KOPT-K1 (cell line): ENCODE data around the gene GRID2.

Experiments used
- H3K27ac ChIP-seq: fragments of 200-600 bp; sonication (generic); 2 replicates; pipeline ENCODE4 v1.5.1; 2016; ENCODE audit warnings: antibody characterized with exemption, mild to moderate bottlenecking, low read depth, low read length; ENCODE audit not compliant: poor library complexity, severe bottlenecking
- H3K36me3 ChIP-seq: fragments of 200-600 bp; sonication (generic); 2 replicates; pipeline ENCODE4 v1.5.1; 2017; ENCODE audit warnings: antibody characterized with exemption, mild to moderate bottlenecking, low read length, moderate library complexity; ENCODE audit not compliant: insufficient read depth
- H3K9me3 ChIP-seq: fragments of 200-600 bp; sonication (generic); 2 replicates; pipeline ENCODE4 v1.5.1; 2017; ENCODE audit warnings: antibody characterized with exemption, low read length, mild to moderate bottlenecking; ENCODE audit not compliant: insufficient read depth, poor library complexity, severe bottlenecking

GRID2 gene

DNA sequence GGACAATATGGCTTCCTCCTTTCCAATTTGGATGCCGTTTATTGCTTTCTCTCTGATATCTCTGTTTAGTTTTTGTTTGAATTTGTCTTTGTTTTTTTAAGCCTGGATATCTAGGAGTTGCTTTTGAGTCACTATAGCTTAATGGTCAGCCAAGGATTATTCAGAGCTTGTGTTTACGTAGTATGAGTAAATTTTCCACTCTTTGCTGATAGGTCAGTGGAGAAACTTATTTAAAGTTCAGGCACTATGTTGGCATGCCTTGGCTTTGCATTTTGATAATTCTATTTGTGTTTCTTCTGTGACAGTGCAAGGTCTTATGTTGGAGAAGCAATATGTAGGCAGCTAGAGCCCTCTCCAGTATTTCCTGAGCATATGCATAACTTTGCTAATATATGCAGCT is 315.2 kb downstream of the GRID2 start:
- Histone ChIP-seq H3K9me3 (no peaks in the 10 kb centered on the region), H3K27ac (no peak overlapping the region), H3K36me3 (no peaks in the 10 kb centered on the region)

DNA sequence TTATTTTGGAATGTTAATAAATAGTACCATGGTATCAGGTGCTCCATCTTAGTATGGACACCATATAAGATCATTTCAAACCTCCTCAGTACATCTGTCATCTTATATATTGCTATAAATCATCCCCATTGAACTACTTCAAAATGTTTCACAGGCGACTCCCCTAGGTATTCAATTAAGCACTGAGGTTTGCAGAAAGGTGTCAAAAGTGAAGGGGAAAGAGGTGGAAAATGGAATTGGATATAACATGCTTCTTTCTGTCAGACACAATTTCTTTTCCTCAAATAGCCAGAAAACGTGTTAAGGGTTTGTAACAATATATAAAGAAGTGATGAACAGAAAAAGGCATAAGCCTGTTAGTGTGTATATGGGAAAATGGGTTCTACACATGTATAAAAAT is 325.5 kb downstream of the GRID2 start:
- H3K27ac ChIP-seq = no peak overlapping the region
- H3K36me3 ChIP-seq = no peaks in the 10 kb centered on the region

GRCh38 chr4:92634882-92635281 is 331.1 kb downstream of the GRID2 start:
- Histone ChIP-seq H3K36me3 (no peaks in the 10 kb centered on the region), H3K27ac (no peak overlapping the region), H3K9me3 (no peaks in the 10 kb centered on the region)

More for the DNA sequence above, 325.5 kb downstream of the GRID2 start:
- no peaks in the 10 kb centered on the region for H3K9me3 ChIP-seq

DNA sequence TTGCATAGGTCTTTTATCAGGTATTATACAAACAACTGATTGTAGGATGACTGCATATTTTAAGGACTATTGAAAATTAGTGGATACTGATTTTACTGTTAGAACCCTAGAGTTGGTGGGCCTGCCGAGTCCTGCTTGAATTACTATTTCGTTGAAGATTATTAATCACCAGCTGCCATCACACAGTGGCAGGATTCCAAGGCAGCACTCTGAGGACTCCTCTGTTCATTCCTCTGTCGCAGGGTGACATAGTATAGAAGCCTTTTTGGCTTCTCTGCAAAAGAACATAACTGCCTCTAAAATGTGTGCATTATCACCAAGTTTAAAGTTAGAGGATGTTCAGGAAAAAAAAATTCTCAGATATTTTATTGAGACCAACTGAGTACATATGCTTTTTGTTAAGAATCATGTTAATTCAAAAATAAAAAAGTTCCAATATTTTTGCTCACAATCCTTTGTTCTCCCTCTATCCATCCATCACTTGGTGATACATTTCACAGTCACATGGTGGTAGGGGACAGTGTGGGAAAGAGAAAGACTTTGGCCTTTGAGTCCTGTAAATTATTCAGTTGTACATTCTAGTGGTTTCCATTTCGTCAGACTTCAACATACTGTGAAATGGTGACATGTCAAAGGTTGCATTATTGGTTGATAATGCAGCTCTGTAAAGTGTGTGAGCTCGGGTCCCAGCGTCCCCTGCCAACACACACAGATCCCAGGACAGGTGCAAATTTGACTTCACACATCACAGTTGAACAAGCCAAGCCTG is 332.5 kb downstream of the GRID2 start:
- Histone ChIP-seq H3K9me3 (no peaks in the 10 kb centered on the region), H3K36me3 (no peaks in the 10 kb centered on the region), H3K27ac (no peak overlapping the region)

- H3K27ac ChIP-seq = no peak overlapping the region
- H3K9me3 ChIP-seq = no peaks in the 10 kb centered on the region
- no peaks in the 10 kb centered on the region for H3K36me3 ChIP-seq
These were observed 337.6 kb downstream of the GRID2 start for GRCh38 chr4:92641409-92641808.

DNA sequence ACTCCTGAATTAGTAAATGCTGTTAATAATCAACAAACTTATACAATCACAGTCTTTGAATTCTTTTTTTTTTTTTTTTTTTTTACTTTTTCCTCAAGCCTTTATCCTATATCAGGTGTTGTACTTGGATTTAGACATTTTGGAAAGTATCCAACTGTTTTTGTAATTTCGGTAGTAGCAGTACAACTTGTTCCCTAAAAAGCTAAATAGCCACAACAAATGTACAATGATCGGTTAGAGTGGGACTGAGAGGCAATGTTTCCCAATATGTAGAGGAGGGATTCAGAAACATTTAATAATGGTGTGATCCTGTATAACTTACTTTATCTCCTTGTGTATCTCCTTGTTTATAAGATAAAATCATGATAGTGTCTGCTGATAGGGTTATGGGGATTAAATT is 343.1 kb downstream of the GRID2 start:
- Histone ChIP-seq H3K36me3 (no peaks in the 10 kb centered on the region), H3K27ac (no peak overlapping the region), H3K9me3 (no peaks in the 10 kb centered on the region)

DNA sequence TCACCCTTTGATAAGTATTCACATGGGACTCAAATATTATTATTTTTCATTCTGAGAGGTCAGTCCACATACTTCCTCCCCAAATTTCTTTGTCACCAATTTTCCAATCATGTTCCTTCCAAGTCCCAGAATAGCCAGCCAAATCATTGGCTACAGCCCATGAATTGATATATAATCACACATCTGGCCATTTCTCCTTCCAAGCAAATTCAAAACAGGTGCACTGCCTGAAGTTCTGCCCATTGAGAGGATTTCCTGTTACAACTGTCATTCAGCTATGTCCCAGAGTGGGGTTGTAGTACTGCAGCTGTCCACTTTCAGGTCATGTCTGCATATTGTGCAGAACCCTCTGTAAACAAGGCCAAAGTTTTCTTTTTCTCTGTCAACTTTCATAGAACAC is 347.8 kb downstream of the GRID2 start:
- Histone ChIP-seq H3K27ac (no peak overlapping the region), H3K36me3 (no peaks in the 10 kb centered on the region), H3K9me3 (no peaks in the 10 kb centered on the region)

DNA sequence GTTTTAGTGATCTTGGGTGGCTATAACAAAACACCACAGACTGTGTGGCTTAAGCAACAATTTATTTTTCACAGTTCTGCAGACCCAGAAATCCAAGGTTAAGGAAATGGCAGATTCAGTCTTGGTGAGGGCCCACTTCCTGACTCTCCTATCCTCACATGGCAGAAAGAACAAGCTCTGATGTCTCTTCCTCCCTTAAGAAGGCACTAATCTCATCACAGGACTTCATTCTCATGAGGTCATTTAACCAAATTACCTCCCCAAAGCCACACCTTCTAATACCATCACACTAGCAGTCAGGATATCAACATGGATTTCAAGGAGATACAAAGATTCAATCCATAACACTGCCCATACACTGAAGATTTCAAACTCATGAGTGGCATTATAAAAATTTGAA is 350.3 kb downstream of the GRID2 start:
- Histone ChIP-seq H3K9me3 (no peaks in the 10 kb centered on the region), H3K27ac (no peak overlapping the region), H3K36me3 (no peaks in the 10 kb centered on the region)

DNA sequence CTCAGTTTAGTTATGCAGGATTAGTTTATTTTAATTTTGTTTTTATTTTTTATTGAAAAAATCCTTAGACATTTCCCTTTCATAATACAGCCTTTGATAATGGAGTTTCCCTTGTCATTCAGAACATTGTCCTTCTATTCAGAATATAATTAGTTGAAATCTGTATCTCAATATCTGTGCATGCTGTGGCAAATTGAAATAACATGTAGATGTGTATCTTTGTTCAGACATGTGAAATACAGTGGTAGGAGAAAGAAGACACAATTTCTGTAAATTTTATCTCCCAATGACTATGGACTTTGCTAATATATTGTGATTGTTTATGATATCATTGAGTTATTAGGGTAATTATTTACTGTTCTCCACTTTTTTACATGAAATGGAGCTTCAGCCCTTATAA is 353.9 kb downstream of the GRID2 start:
- no peaks in the 10 kb centered on the region for H3K36me3 ChIP-seq
- H3K27ac ChIP-seq = no peak overlapping the region
- no peaks in the 10 kb centered on the region for H3K9me3 ChIP-seq

- Histone ChIP-seq H3K36me3 (no peaks in the 10 kb centered on the region), H3K9me3 (no peaks in the 10 kb centered on the region), H3K27ac (no peak overlapping the region)
These were observed 354.6 kb downstream of the GRID2 start for GRCh38 chr4:92658318-92658717.

GRCh38 chr4:92677805-92678204 is 374.0 kb downstream of the GRID2 start:
- Histone ChIP-seq H3K9me3 (no peaks in the 10 kb centered on the region), H3K36me3 (no peaks in the 10 kb centered on the region), H3K27ac (no peak overlapping the region)

GRCh38 chr4:92678292-92678691 is 374.5 kb downstream of the GRID2 start:
- H3K9me3 ChIP-seq = no peaks in the 10 kb centered on the region
- no peak overlapping the region for H3K27ac ChIP-seq
- H3K36me3 ChIP-seq = no peaks in the 10 kb centered on the region

DNA sequence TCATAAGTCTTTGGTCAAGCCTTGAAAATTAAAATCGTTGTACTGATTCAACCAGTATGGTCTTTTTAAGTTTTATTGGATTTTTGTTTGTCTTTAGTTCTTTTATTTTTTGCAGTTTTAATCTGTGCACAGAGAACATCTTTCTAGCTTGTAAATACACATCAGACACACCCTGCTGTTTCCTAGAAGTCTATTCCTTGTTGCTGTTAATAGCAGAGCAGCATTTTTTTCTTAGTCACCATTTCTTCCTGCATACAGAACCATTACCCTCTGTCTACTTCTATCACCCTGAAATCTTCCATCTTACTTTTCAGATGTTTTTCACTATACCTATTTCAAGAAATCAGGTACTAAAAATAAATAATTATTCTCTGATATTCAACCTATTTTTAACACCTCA is 375.4 kb downstream of the GRID2 start:
- H3K36me3 ChIP-seq = no peaks in the 10 kb centered on the region
- H3K27ac ChIP-seq = no peak overlapping the region

DNA sequence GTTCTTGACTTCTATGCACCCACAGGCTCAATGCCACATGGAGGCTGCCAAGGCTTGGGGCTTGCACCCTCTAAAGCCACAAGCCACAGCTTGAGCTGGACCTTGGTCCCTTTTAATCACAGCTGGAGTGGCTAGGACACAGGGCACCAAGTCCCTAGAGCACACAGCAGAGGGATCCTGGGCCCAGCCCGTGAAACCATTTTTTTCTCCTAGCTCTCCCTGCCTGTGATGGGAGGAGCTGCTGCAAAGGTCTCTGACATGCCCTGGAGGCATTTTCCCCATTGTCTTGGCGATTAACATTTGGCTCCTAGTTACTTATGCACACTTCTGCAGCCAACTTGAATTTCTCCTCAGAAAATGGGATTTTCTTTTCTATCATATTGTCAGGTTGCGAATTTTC is 410.9 kb downstream of the GRID2 start:
- H3K36me3 ChIP-seq = no peaks in the 10 kb centered on the region
- H3K9me3 ChIP-seq = no peaks in the 10 kb centered on the region
- no peak overlapping the region for H3K27ac ChIP-seq

More for the DNA sequence above, 375.4 kb downstream of the GRID2 start:
- no peaks in the 10 kb centered on the region for H3K9me3 ChIP-seq

- no peaks in the 10 kb centered on the region for H3K9me3 ChIP-seq
- no peaks in the 10 kb centered on the region for H3K36me3 ChIP-seq
- no peak overlapping the region for H3K27ac ChIP-seq
These were observed 429.5 kb downstream of the GRID2 start for GRCh38 chr4:92733231-92733630.

DNA sequence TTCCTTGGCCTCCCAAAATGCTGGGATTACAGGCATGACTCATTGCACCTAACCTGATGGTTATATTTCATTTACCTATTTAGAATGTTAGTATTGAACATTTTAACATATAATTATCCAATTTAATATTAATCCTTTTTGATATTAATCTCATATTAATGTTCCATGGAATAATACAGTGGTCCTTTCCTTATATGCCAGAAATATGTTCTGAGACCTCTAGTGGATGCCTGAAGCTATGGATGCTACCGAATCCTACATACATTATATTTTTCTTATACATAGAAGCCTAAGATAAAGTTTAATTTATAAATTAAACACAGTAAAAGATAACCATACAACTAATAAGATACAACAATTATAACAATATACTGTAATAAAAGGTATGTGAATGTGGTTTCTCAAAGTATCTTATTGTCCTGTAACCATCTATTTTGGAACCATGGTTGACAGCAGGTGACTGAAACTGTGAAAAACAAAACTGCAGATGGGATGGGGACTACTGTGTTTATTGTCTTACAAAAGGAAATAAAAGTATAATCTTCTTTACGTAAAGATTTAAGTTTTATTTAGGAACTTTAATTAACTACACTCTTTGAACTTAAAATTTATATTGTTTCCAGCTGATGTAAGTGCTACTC is 431.4 kb downstream of the GRID2 start:
- Histone ChIP-seq H3K27ac (no peak overlapping the region), H3K9me3 (no peaks in the 10 kb centered on the region), H3K36me3 (no peaks in the 10 kb centered on the region)
